Fibroblast of lung (primary cell): Measurements from ENCODE around the gene UNC13B. TPM values are rescaled to one million over a fixed set of nuclear protein-coding genes. Genes with fewer than 3 reads are reported as not detected.
"Not testable (repeated sequence)": the region's sequence is repeated elsewhere in the genome, so short reads cannot be mapped to it uniquely, and the experiment has no call there.

ENCODE experiments used
- DNase-seq, 2 donors: peaks; one replicate each; pipeline versions ENCODE4 v3.0.0 to v3.0.0-alpha.2; 2010; ENCODE audit warnings: low read depth in 2 of 2
- H2AFZ ChIP-seq: 2 replicates; pipeline ENCODE4 v1.5.1; 2012; ENCODE audit warnings: low read length, control low read depth, inconsistent platforms
- H3K27ac ChIP-seq: 2 replicates; pipeline ENCODE4 v1.5.1; 2011; ENCODE audit warnings: low read length, control low read depth; ENCODE audit not compliant: insufficient read depth
- H3K27me3 ChIP-seq: 2 replicates; pipeline ENCODE4 v1.5.1; 2011; ENCODE audit warnings: mild to moderate bottlenecking, low read length; ENCODE audit not compliant: control insufficient read depth, insufficient read depth
- H3K36me3 ChIP-seq: 2 replicates; pipeline ENCODE4 v1.5.1; 2011; ENCODE audit warnings: low read length; ENCODE audit not compliant: control insufficient read depth, insufficient read depth
- H3K4me1 ChIP-seq: 2 replicates; pipeline ENCODE4 v1.5.1; 2011; ENCODE audit warnings: low read length; ENCODE audit not compliant: control insufficient read depth, insufficient read depth; ENCODE audit errors: extremely low read depth
- H3K4me2 ChIP-seq: 2 replicates; pipeline ENCODE4 v1.5.1; 2011; ENCODE audit warnings: low read length, control low read depth; ENCODE audit not compliant: insufficient read depth; ENCODE audit errors: extremely low read depth
- H3K4me3 ChIP-seq, 4 experiments: fragments of 200-600 bp in 1 of 4; sonication (generic) in 1 of 4; replicated peaks in 1 of 4; 2 replicates each; pipeline ENCODE4 v1.5.1; 2011 to 2016; ENCODE audit warnings: low read length in 4 of 4, low read depth in 3 of 4, mild to moderate bottlenecking in 3 of 4, control low read depth in 2 of 4, inconsistent platforms in 1 of 4, mixed read lengths in 1 of 4; ENCODE audit not compliant: insufficient read depth in 1 of 4; ENCODE audit errors: control extremely low read depth in 1 of 4
- H3K79me2 ChIP-seq: 2 replicates; pipeline ENCODE4 v1.5.1; 2012; ENCODE audit warnings: mild to moderate bottlenecking, low read length, inconsistent platforms; ENCODE audit not compliant: control insufficient read depth, insufficient read depth
- H3K9ac ChIP-seq: 2 replicates; pipeline ENCODE4 v1.5.1; 2011; ENCODE audit warnings: mild to moderate bottlenecking, low read length, control low read depth; ENCODE audit not compliant: insufficient read depth
- H3K9me3 ChIP-seq: 2 replicates; pipeline ENCODE4 v1.5.1; 2012; ENCODE audit warnings: low read depth, low read length; ENCODE audit not compliant: control insufficient read depth, insufficient read depth
- H4K20me1 ChIP-seq: 2 replicates; pipeline ENCODE4 v1.5.1; 2011; ENCODE audit warnings: low read length; ENCODE audit not compliant: control insufficient read depth, insufficient read depth; ENCODE audit errors: extremely low read depth
- CTCF ChIP-seq, 2 donors: IDR thresholded peaks in 1 of 2; conservative IDR thresholded peaks in 1 of 2; 1 replicate in 1 of 2; 2 replicates in 1 of 2; pipeline ENCODE4 v1.5.1; 2011 to 2012; ENCODE audit warnings: low read length in 2 of 2, control low read depth in 1 of 2, inconsistent platforms in 1 of 2, low read depth in 1 of 2, mild to moderate bottlenecking in 1 of 2
- EZH2 ChIP-seq: IDR thresholded peaks from 2 replicates; pipeline ENCODE4 v1.5.1; 2012; ENCODE audit warnings: low read length, control low read depth, mild to moderate bottlenecking; ENCODE audit errors: missing control alignments
- polyA plus RNA-seq, 2 donors: library from polyadenylated mRNA; depleted of rRNA in 1 of 2; stranded (reverse) in 1 of 2; unstranded in 1 of 2; fragments of >200 nt; gene quantifications; 2 replicates each; pipeline ENCODE4 v1.2.1, GENCODE V29; 2011 to 2012; ENCODE audit warnings: missing spikeins in 1 of 2
- total RNA-seq: library from RNA; depleted of rRNA; stranded (reverse); fragments of >200 nt; gene quantifications from 2 replicates; pipeline ENCODE4 v1.2.1, GENCODE V29; 2014

The UNC13B gene
- total and polyA plus RNA-seq, 2 donors (not counting 1 experiment from before 2014, with no cell fraction given): 9.7 to 38.3 TPM

- Histone ChIP-seq H3K27me3 (no peaks in the 10 kb centered on the region), H3K79me2 (no peaks in the 10 kb centered on the region), H2AFZ (no peak overlapping the region), H3K9me3 (no peaks in the 10 kb centered on the region), H3K27ac (no peak overlapping the region), H3K4me1 (no peaks in the 10 kb centered on the region), H3K4me3 (no peak overlapping the region), H4K20me1 (no peaks in the 10 kb centered on the region), H3K36me3 (no peaks in the 10 kb centered on the region), H3K4me2 (no peak overlapping the region), H3K9ac (no peak overlapping the region)
- TF ChIP-seq CTCF (conservative IDR thresholded peaks at IDR 0.05 in 1 of 2, IDR thresholded peaks at IDR 0.05 in 1 of 2; ENCODE audit: low read depth in 1 of 2, low read length in 2 of 2) (no peak), EZH2 (no peak)
- no peak for DNase-seq
These were observed 19.0 kb downstream of the UNC13B start for GRCh38 chr9:35180801-35181200.

GRCh38 chr9:35182401-35182800, 20.6 kb downstream of the UNC13B start:
- not testable (repeated sequence) for H3K4me2 ChIP-seq, H3K9me3 ChIP-seq

GRCh38 chr9:35182996-35183754, 21.4 kb downstream of the UNC13B start:
- H3K4me2 ChIP-seq, H3K9ac ChIP-seq, H3K27me3 ChIP-seq, DNase-seq, H4K20me1 ChIP-seq, H3K79me2 ChIP-seq, H3K27ac ChIP-seq, H3K36me3 ChIP-seq, H3K4me3 ChIP-seq, H2AFZ ChIP-seq, H3K9me3 ChIP-seq, H3K4me1 ChIP-seq: not testable (repeated sequence)

More at GRCh38 chr9:35182401-35182800, 20.6 kb downstream of the UNC13B start:
- not testable (repeated sequence) for H2AFZ ChIP-seq, H4K20me1 ChIP-seq, H3K36me3 ChIP-seq, H3K27ac ChIP-seq, H3K27me3 ChIP-seq, DNase-seq, H3K4me3 ChIP-seq, H3K9ac ChIP-seq, H3K79me2 ChIP-seq, H3K4me1 ChIP-seq

GRCh38 chr9:35183755-35184480, 22.1 kb downstream of the UNC13B start:
- not testable (repeated sequence) for H3K27me3 ChIP-seq, H3K4me3 ChIP-seq, DNase-seq, H3K9me3 ChIP-seq, H2AFZ ChIP-seq, H3K36me3 ChIP-seq, H3K9ac ChIP-seq, H4K20me1 ChIP-seq, H3K4me2 ChIP-seq, H3K4me1 ChIP-seq, H3K27ac ChIP-seq, H3K79me2 ChIP-seq
